Esophagus muscularis mucosa (tissue), 4 donors: ENCODE data around the gene RIPK1.

Source experiments
- CTCF ChIP-seq, 3 experiments: fragments of 200-600 bp in 2 of 3; fragments of 450-650 bp in 1 of 3; sonication (generic) in 2 of 3; IDR thresholded peaks; one replicate each; pipeline ENCODE4 v1.5.1; 2017 to 2019; ENCODE audit warnings: antibody characterized with exemption in 3 of 3, mild to moderate bottlenecking in 2 of 3, moderate library complexity in 1 of 3
- EP300 ChIP-seq: sonication (generic); formaldehyde crosslinking; IDR thresholded peaks from one replicate; pipeline ENCODE4 v1.6.1; 2017; ENCODE audit warnings: antibody characterized with exemption
- POLR2A ChIP-seq: fragments of 450-650 bp; IDR thresholded peaks from one replicate; pipeline ENCODE4 v1.6.1; 2017; ENCODE audit warnings: antibody characterized with exemption, moderate library complexity, mild to moderate bottlenecking, low read depth
- POLR2AphosphoS5 ChIP-seq, 2 donors: sonication (generic); formaldehyde crosslinking; IDR thresholded peaks; one replicate each; pipeline ENCODE4 v1.6.1; 2017; ENCODE audit warnings: antibody characterized with exemption in 2 of 2

GRCh38 chr6:3090013-3090412 lies 21.7 kb downstream of the RIPK1 start:
- TF ChIP-seq POLR2AphosphoS5 (IDR thresholded peaks at IDR 0.05) (no peak), CTCF (IDR thresholded peaks at IDR 0.05) (no peak), EP300 (no peak), POLR2A (no peak)
